ENCODE results near the gene GLRA3.

DNA sequence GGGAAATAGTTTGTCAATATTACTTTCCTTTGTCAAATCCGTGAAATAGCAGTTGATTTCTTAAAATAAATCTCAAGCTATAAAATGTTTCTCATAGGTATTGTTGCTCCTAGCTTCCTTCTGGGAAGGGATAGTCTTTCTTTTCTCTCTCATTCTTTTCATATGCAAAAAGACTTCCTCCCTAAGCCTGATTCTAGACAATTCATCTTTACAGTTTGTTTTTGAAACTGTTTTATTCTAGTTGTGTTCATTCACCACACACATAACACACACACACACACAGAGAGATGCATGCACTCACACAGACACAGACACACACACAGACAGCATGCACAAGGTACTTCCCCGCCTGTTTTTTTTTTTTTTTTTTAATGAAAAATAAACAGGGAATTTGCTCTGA is 18.2 kb downstream of the GLRA3 start:
- TF ChIP-seq POLR2A (IDR thresholded peaks at IDR 0.05; ENCODE audit: low read length) (no peak), GATA1 (IDR thresholded peaks at IDR 0.05; ENCODE audit: low read depth, low read length) (no peak)

Data from erythroblast (primary cell).